ENCODE data around the gene POMGNT1. TPM values are rescaled to one million over a fixed set of nuclear protein-coding genes. Genes with fewer than 3 reads are reported as not detected.

POMGNT1 gene
- 33.9 to 54.9 TPM (median 44.7 TPM) in 5 replicates for total RNA-seq (2022; extraction: Qiagen RNA extraction; ENCODE audit: low read depth)

GRCh38 chr1:46197964-46198811, at the start of gene POMGNT1:
Gene POMGNT1 (minus strand): TSS chr1:46198434. CDS start chr1:46197821, 613 bp downstream.

DNA sequence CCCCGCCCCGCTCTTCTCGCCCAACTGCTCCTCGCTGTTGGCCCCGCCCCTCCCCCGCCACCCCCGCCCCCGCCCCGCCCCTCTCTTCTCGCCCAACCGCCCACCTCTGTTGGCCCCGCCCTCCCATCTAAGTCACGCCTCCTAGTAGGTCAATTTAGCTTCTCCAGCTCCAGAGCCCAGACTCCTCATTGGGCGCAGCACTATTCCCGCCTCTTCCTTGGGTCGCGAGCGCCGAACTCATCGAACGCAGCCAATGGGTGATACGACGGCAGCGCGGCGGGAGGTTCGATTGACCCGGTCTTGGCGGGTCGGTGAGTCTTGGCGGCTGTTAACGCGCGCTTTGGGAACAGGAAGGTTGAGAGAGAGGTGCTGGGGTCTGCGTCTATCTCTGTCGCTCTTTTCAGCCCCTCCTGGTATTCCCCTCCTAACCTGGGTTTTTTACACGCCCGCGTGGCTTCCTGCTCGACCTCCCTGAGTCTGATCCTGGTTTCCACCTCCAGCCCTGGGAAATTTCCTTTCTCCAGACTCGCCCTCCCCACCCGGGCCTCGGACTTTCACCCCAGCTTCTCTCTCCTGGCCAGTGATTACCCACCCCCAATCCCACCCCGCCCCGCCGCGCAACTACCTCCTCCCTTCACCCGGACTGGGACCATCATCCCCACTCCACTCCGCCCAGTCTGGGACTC, 49.3 kb upstream of the POMGNT1 start, which contains the start of gene RAD54L:
RAD54L (plus strand) TSS at position 328 of the 686 bp plus-strand sequence. CDS start 643 bp downstream, outside the sequence.

DNA sequence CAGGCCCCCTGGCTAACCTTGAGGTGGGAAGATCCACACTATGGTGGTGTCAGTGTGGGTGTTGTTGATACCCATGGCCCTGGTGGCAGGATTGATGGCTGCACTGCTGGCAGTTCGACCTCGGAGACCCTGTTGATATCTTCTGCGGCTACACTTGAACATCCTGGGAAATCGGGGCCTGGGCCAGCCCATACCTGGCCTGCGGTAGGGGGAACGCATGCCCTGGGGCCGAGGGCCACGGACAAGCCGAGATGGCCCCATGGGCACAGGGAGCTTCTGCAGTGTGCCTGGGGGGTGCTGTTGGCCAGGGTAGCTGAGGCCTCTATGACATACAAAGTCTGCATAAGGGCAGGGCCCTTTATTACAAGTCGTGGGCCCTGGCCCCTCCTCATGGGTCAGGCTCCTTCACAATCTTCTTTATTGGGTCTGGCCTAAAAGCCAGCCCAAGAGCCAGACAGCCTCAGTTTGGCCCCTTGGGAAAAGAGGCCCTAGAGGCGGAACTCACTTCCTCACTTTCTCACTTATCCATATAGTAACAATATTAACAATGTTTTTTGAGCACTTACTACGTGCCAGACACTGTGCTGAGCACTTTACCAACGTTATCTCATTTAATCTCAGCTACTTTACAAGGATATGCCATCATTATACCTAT, 21.9 kb downstream of the POMGNT1 start, which contains the start of gene P3R3URF:
P3R3URF (minus strand) TSS at position 278 of the 655 bp plus-strand sequence; CDS start at position 261, 17 bp downstream.

GRCh38 chr1:46174448-46175231, 23.6 kb downstream of the POMGNT1 start, which contains the start of gene TSPAN1:
Gene TSPAN1 (plus strand): TSS chr1:46175087. CDS start chr1:46181108, 6,021 bp downstream.

Other genes with a start within 250 kb of the POMGNT1 start
- 0.54 to 1.3 TPM (median 0.77 TPM) in 5 replicates for gene PIK3R3, start 65.8 kb downstream of the POMGNT1 start, total RNA-seq (2022; extraction: Qiagen RNA extraction; ENCODE audit: low read depth)
- 1.7 to 4.6 TPM (median 2.3 TPM) in 5 replicates for gene TSPAN1, start 23.3 kb downstream of the POMGNT1 start, total RNA-seq (2022; extraction: Qiagen RNA extraction; ENCODE audit: low read depth)
- gene P3R3URF, start 21.9 kb downstream of the POMGNT1 start, total RNA-seq (2022; extraction: Qiagen RNA extraction; ENCODE audit: low read depth) = not detected in 5 replicates
- not detected in 5 replicates for gene LURAP1, start 4.9 kb upstream of the POMGNT1 start, total RNA-seq (2022; extraction: Qiagen RNA extraction; ENCODE audit: low read depth)
- gene RAD54L, start 49.3 kb upstream of the POMGNT1 start, total RNA-seq (2022; extraction: Qiagen RNA extraction; ENCODE audit: low read depth) = 9.8 to 12.3 TPM (median 11.6 TPM) in 5 replicates
- 34.3 to 44.1 TPM (median 40.6 TPM) in 5 replicates for gene LRRC41, start 105.2 kb upstream of the POMGNT1 start, total RNA-seq (2022; extraction: Qiagen RNA extraction; ENCODE audit: low read depth)
- gene UQCRH, start 105.3 kb upstream of the POMGNT1 start, total RNA-seq (2022; extraction: Qiagen RNA extraction; ENCODE audit: low read depth) = 387 to 593 TPM (median 418 TPM) in 5 replicates
- gene NSUN4, start 142.4 kb upstream of the POMGNT1 start, total RNA-seq (2022; extraction: Qiagen RNA extraction; ENCODE audit: low read depth) = 11.1 to 13.0 TPM (median 12.1 TPM) in 5 replicates
- 0.69 to 1.0 TPM (median 0.77 TPM) in 5 replicates for gene FAAH, start 195.9 kb upstream of the POMGNT1 start, total RNA-seq (2022; extraction: Qiagen RNA extraction; ENCODE audit: low read depth)

Data from A549 treated with RU486 at 1 μM for 4 hours (cell line).